ENCODE data around the gene GASK1B.

The GASK1B gene

DNA sequence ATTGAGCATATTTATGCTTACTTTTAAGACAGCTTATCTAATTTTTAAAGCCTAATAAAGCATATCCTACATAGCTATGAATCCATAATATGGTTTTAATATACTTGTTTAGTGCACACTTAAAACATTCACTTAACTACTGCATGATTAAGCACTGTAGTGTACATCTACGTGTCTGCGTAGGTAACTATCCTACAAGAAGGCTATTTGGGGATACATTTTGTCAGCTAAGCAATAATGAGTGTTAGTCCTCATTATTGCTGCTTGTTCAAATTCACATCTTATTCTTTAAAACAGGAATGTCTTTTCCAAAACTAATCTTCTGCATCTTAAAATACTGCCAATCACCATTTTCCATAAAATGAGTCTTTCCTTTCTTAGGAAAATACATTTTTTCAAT lies 38.6 kb downstream of the GASK1B start:
- no peak for FAIRE-seq

DNA sequence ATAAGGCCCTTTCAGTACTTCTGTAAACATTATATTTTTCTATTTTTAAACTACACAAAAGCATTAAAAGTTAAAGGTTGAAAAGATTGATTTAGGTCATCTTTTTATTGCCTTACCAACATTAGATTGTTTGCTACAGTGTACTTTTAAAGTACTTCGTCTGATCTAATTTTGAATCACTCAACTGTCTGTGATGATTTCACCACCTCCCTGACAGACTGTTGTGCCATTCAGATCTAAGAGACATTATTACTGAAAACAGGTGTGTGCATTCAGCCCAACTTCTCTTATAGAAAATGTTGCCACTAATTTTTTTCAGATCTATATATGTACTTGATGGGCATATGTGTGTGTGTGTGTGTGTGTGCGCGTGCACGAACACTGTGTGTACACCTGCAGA lies 39.3 kb downstream of the GASK1B start:
- no peak for FAIRE-seq

DNA sequence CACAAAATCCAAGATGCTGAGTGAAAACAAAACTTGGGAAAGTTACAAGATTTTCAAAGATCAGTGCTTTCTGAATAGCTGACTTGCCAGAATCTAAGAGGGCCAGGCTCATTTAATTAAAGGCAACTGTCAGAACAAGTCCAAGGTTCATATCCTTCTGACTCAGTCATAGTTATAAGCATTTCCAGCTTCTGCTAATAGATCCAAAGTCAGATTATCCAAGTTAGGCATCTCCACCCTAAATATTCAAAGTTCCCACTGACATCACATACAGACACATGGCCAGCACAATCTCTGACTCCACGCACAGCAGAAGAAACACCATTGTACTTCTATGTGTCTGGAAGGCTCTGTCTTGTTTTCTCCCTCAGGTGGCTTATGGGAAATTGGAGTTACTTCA lies 41.8 kb downstream of the GASK1B start:
- no peak for FAIRE-seq

DNA sequence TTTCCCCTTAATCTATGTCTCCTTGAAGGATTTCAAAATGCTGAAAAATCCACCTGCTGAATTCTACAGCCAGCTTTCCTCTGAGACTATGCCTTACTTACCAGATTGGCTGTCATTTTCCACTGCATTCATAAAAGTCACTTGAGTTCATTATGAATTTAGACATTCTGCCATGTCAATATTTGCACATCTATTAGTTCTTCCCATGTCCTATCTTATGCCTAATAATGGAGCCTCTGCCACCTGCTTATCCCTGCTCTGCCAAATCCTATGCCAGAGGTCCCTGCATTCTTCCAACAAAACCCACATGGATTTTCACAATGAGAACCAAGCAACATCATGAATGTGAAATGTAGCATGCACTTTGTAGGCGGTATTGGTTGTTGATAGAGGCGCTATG lies 42.6 kb downstream of the GASK1B start:
- FAIRE-seq: no peak

DNA sequence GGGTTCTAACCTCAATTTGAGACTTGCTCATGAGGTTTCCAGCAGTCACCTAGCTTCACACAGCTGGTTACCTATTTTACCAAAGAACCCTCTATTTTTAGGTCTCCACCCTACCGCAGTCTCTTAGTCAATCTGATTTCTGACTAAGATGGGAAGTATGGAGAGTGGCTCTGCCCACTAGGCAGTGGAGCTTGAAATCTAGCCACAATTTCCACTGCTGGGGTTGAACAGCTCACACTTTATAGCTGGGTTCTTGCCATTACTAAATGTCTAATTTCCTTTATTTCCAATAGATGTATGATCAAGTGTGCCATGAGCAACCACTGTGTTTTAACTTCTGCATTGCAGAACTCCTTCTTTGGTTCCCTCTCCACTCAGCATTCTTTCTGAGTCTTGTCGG lies 43.1 kb downstream of the GASK1B start:
- FAIRE-seq: no peak

DNA sequence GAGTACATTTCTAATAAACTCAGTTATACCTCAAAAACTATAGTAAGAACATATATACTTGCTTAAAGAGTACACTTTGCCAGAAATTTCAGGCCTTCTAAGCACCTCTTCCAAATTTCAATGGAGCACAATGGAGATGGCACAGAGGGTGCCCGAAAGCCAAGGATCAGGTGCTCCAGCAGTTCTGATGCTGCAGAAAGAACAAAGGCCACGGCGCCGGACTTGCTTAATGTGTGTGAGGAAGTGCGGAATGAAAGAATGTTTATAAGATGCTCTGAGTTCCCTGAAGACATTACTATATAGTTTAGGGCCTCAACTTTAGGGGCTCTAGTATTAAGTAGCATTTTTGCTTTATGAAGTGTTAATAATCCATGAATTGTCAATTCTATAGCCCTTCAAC lies 44.3 kb downstream of the GASK1B start:
- FAIRE-seq: peak; percentile 5

DNA sequence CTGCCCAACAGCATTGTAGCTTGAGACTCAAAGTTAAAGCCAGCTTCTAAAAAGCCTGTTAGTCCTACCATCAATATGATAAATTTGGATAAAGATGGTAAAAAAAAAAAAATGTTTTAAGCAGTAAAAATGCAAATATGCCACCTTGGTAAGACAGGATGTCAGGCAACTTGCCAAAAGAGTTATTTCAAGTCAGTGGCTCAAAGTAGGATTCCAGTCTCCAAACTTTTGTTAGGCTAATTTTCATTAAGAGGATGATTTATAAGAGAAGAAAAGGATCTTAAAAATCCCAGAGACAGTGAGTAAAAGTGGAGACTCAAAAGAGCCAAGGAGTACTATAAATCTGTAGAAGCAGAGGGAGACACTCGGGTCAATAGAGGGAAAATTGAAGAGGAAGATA lies 47.5 kb downstream of the GASK1B start:
- FAIRE-seq: no peak
